ENCODE data around the gene TAMM41. TPM values are rescaled to one million over a fixed set of nuclear protein-coding genes. Genes with fewer than 3 reads are reported as not detected.

TAMM41 gene
- total RNA-seq, 4 donors from 2014 or later: 4.9 to 29.9 (median 19.1) TPM

- Histone ChIP-seq H3K9me3 (no peaks in the 10 kb centered on the region), H3K27me3 (no peaks in the 10 kb centered on the region), H3K4me1 (no peaks in the 10 kb centered on the region), H3K36me3 (peaks cover 0 to 45% (median 21%) of the 10 kb centered on the region in 4 donors), H3K27ac (no peak overlapping the region), H3K4me3 (no peak overlapping the region)
- intact Hi-C loops (cut with DNase I; ENCODE audit: low total_unique reads): no loop called here
- TF ChIP-seq EP300 (IDR thresholded peaks at IDR 0.05; ENCODE audit: low read depth) (no peak), POLR2AphosphoS5 (IDR thresholded peaks at IDR 0.05) (no peak)
- no peak for DNase-seq
- in situ Hi-C loops (cut with MboI; ENCODE audit: low pct_ligation_motif_present in 1 of 4, low pct_unique_long_range_greater_than_20kb in 1 of 4, low sequenced_read_pairs in 3 of 4): no loop called here
- 63 to 73% methylated on average over 1 of the region's 1 CpG for WGBS, 2 donors (ENCODE audit: low coverage in 1 of 2)
Observed at GRCh38 chr3:11826628-11827265, 19.9 kb downstream of the TAMM41 start.

- peaks cover 0 to 43% (median 19%) of the 10 kb centered on the region in 4 donors for H3K36me3 ChIP-seq
- TF ChIP-seq CTCF (IDR thresholded peaks at IDR 0.05): no peak
- no peak for TF ChIP-seq EP300 (IDR thresholded peaks at IDR 0.05; ENCODE audit: low read depth)
- no peak for TF ChIP-seq POLR2A (IDR thresholded peaks at IDR 0.05)
- no peak for TF ChIP-seq POLR2AphosphoS5 (IDR thresholded peaks at IDR 0.05)
- intact Hi-C loops (cut with DNase I; ENCODE audit: low total_unique reads): no loop called here
Observed at GRCh38 chr3:11825301-11825700, 21.4 kb downstream of the TAMM41 start.

GRCh38 chr3:11820531-11821041 lies 26.1 kb downstream of the TAMM41 start:
- intact Hi-C loops (cut with DNase I; ENCODE audit: low total_unique reads): no loop called here
- Histone ChIP-seq H3K4me3 (no peak overlapping the region), H3K36me3 (peaks cover 0 to 29% (median 7%) of the 10 kb centered on the region in 4 donors), H3K27me3 (no peaks in the 10 kb centered on the region), H3K9me3 (no peaks in the 10 kb centered on the region), H3K27ac (no peak overlapping the region), H3K4me1 (no peaks in the 10 kb centered on the region)
- in situ Hi-C loops (cut with MboI; ENCODE audit: low pct_ligation_motif_present in 1 of 4, low pct_unique_long_range_greater_than_20kb in 1 of 4, low sequenced_read_pairs in 3 of 4): loop anchor here in 2 of 4 donors (25.0 kb wide), 2 partner anchors 158 to 433 kb away; no protein-coding TSS in a partner anchor
- WGBS, 2 donors (ENCODE audit: low coverage in 1 of 2): 52 to 55% methylated on average over 2 to 3 of the region's 3 CpGs
- TF ChIP-seq CTCF (IDR thresholded peaks at IDR 0.05) (no peak), POLR2AphosphoS5 (IDR thresholded peaks at IDR 0.05) (no peak), EP300 (IDR thresholded peaks at IDR 0.05; ENCODE audit: low read depth) (no peak), POLR2A (IDR thresholded peaks at IDR 0.05) (no peak)
- DNase-seq: no peak

More at GRCh38 chr3:11825301-11825700, 21.4 kb downstream of the TAMM41 start:
- in situ Hi-C loops (cut with MboI; ENCODE audit: low pct_ligation_motif_present in 1 of 4, low pct_unique_long_range_greater_than_20kb in 1 of 4, low sequenced_read_pairs in 3 of 4): no loop called here
- no peaks in the 10 kb centered on the region for H3K9me3 ChIP-seq
- no peaks in the 10 kb centered on the region for H3K4me1 ChIP-seq
- no peaks in the 10 kb centered on the region for H3K27me3 ChIP-seq
- 65 to 92% methylated on average over 3 to 5 of the region's 5 CpGs for WGBS, 2 donors (ENCODE audit: low coverage in 1 of 2)
- no peak overlapping the region for H3K27ac ChIP-seq
- H3K4me3 ChIP-seq: no peak overlapping the region
- no peak for DNase-seq

GRCh38 chr3:11819146-11819689 lies 27.5 kb downstream of the TAMM41 start:
- TF ChIP-seq CTCF (IDR thresholded peaks at IDR 0.05) (no peak), POLR2A (IDR thresholded peaks at IDR 0.05) (no peak)
- Histone ChIP-seq H3K4me1 (no peaks in the 10 kb centered on the region), H3K9me3 (no peaks in the 10 kb centered on the region), H3K36me3 (peaks cover 0 to 20% (median 9%) of the 10 kb centered on the region in 4 donors), H3K27me3 (no peaks in the 10 kb centered on the region), H3K27ac (no peak overlapping the region), H3K4me3 (no peak overlapping the region)
- intact Hi-C loops (cut with DNase I; ENCODE audit: low total_unique reads) (no loop called here), in situ Hi-C loops (cut with MboI; ENCODE audit: low pct_ligation_motif_present in 1 of 4, low pct_unique_long_range_greater_than_20kb in 1 of 4, low sequenced_read_pairs in 3 of 4) (loop anchor here in 2 of 4 donors (25.0 kb wide), 2 partner anchors 157 to 432 kb away; no protein-coding TSS in a partner anchor)
- DNase-seq: no peak
- WGBS, 2 donors (ENCODE audit: low coverage in 1 of 2): 87 to 93% methylated on average over 4 of the region's 4 CpGs

Measured in transverse colon (tissue), 4 donors.